HTR-8/SVneo (cell line): ENCODE data around the gene GLIS2.
A peak's percentile ranks its signal among the peaks of the same experiment; 100 is the strongest.

ENCODE experiments used
- DNase-seq: peaks from one replicate; pipeline ENCODE4 v3.0.0; 2011; ENCODE audit warnings: low spot score, mixed read lengths; ENCODE audit not compliant: insufficient read length
- FAIRE-seq: peaks from 2 replicates; lab custom pipeline; 2011; peaks lifted over from hg19 to GRCh38; lab: Jason Lieb, UNC

Gene GLIS2

GRCh38 chr16:4315186-4316107, at the start of gene GLIS2:
GLIS2 (plus strand) TSS chr16:4316067; CDS start chr16:4332281, 16,214 bp downstream.
- FAIRE-seq, result peak; percentile 69
- DNase-seq, result peak; percentile 82

- DNase-seq (peak; percentile 31), FAIRE-seq (no peak)
Observed at GRCh38 chr16:4266372-4266771, 49.5 kb upstream of the GLIS2 start.

- DNase-seq (no peak), FAIRE-seq (no peak)
Observed at GRCh38 chr16:4270091-4270490, 45.8 kb upstream of the GLIS2 start.

GRCh38 chr16:4270595-4270994, 45.3 kb upstream of the GLIS2 start:
- DNase-seq (no peak), FAIRE-seq (no peak)

- DNase-seq (peak; percentile 93), FAIRE-seq (peak; percentile 89)
Observed at GRCh38 chr16:4271176-4272113, 44.4 kb upstream of the GLIS2 start.

- FAIRE-seq, result no peak
- DNase-seq, result no peak
Observed at GRCh38 chr16:4272114-4272956, 43.5 kb upstream of the GLIS2 start.

- DNase-seq (peak; percentile 74), FAIRE-seq (no peak)
Observed at GRCh38 chr16:4273858-4274311, 42.0 kb upstream of the GLIS2 start.

GRCh38 chr16:4275861-4276260, 40.0 kb upstream of the GLIS2 start:
- FAIRE-seq (no peak), DNase-seq (no peak)

GRCh38 chr16:4277987-4278513, 37.8 kb upstream of the GLIS2 start:
- FAIRE-seq, result no peak
- DNase-seq, result no peak

- DNase-seq (no peak), FAIRE-seq (no peak)
Observed at GRCh38 chr16:4280625-4281024, 35.2 kb upstream of the GLIS2 start.

GRCh38 chr16:4283441-4283840, 32.4 kb upstream of the GLIS2 start:
- no peak for DNase-seq
- FAIRE-seq, result no peak

- DNase-seq, result no peak
Observed at GRCh38 chr16:4283939-4284338, 31.9 kb upstream of the GLIS2 start.

GRCh38 chr16:4285167-4285566, 30.7 kb upstream of the GLIS2 start:
- FAIRE-seq (no peak), DNase-seq (no peak)

More at GRCh38 chr16:4283939-4284338, 31.9 kb upstream of the GLIS2 start:
- FAIRE-seq, result no peak

GRCh38 chr16:4288148-4288921, 27.5 kb upstream of the GLIS2 start:
- no peak for FAIRE-seq

GRCh38 chr16:4290236-4290830, 25.5 kb upstream of the GLIS2 start:
- FAIRE-seq (no peak), DNase-seq (peak; percentile 70)

More at GRCh38 chr16:4288148-4288921, 27.5 kb upstream of the GLIS2 start:
- peak; percentile 82 for DNase-seq

- no peak for FAIRE-seq
Observed at GRCh38 chr16:4291699-4292098, 24.2 kb upstream of the GLIS2 start.

GRCh38 chr16:4293181-4293716, 22.6 kb upstream of the GLIS2 start:
- FAIRE-seq (no peak), DNase-seq (no peak)

More at GRCh38 chr16:4291699-4292098, 24.2 kb upstream of the GLIS2 start:
- no peak for DNase-seq
